ENCODE measurements around the gene TREM1. TPM values are rescaled to one million over a fixed set of nuclear protein-coding genes. Genes with fewer than 3 reads are reported as not detected.
"Not testable (repeated sequence)": the region's sequence is repeated elsewhere in the genome, so short reads cannot be mapped to it uniquely, and the experiment has no call there.

The TREM1 gene
- polyA plus RNA-seq, 1 donor: 0.14 TPM

DNA sequence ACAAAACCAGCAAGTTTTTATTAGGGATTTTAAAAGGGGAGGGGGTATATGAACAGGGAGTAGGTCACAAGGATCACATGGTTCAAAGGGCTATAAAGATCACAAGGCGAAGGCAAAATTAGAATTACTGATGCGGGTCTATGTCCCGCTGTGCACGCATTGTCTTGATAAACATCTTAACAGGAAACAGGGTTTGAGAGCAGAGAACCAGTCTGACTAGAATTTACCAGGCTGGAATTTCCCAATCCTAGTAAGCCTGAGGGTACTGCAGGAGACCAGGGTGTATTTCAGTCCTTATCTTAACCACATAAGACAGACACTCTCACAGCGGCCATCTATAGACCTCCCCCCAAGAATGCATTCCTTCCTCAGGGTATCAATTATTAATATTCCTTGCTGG, 10.8 kb upstream of the TREM1 start:
- DNase-seq (ENCODE audit: low read depth): not testable (repeated sequence)

DNA sequence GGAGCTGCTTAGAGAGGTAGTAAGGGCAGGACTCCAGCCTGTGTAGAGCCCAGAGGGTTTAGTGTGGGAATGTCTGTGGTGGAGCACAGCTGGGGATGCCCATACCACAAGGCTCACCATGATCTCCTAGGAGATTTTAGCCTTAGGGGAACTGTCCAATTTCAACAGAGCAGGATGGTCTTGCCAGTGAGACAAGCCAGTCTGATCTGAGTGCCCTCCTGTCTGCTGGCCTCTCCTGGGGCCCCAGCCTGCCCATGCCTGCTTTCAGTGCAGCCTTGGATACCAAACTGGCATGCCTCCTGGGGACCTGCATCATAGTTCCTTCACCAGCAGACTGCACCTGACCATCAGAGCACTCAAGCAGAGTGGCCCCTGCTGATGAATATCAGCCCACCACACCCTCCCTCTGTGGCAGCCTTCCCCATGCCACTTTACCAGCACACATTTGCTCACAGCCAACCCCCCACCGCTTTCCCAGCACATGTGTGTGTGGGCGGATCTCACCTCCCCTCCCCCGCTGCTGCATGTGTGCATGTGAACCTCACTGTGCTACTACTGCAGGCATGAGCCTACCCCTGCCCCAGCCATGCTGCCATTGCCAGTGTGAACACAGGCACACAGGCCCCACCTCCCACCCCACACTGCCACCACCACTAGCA, 7.9 kb upstream of the TREM1 start:
- DNase-seq (ENCODE audit: low read depth): no peak

DNA sequence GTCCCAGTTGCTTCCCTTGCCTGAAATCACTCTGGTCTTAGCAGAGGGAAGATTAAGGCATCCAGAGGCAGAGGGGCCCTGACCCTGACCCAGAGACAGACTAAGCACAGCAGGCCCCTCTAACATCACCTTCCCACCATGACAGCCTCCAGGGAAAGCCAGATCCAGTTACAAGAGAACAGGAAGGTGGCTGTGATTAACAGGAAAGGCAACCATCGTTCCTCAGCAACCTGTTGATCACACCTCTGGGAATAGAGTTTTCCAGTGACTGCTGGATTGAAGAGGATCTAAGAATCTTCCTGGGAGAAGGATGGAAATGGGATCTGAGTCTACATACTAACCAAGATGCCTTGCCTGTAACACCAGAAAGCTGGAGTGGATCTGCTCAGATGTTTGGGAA, 5.2 kb upstream of the TREM1 start:
- DNase-seq (ENCODE audit: low read depth): no peak

DNA sequence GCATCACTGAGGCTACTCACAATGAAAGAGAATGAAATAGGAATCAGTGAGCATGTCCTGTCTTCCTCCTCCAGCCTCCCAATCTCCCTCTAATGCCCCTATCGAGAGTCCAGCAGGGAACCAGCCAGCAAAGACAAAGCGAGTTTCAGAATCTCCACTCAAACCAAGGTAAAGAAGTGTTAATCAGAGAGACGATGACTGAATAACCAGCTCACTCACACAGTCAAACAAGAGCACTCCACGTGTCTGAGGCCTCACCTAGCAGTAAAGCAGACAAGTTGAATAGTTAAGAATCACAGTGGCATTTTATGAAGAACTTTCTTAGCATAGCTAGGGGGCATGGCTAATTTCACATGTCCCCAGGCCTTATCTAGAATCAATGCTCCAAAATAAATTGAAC, 3.3 kb upstream of the TREM1 start:
- DNase-seq (ENCODE audit: low read depth): no peak

DNA sequence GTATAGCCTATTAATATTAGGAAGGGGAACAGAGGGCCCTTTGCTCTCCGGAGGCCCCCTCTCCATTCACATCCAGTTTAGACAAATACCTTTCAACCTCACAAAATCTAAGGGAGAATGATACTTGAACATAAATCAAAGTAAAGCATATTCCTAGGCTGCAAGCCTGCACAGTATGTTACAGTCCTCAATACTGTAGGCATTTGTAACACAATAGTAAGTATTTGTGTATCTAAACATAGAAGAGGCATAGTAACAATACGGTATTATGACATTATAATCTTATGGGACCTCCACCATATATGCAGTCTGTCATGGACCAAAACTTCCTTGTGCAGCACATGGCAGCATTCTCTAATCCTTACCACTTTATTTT, 2.3 kb upstream of the TREM1 start:
- DNase-seq (ENCODE audit: low read depth): no peak

DNA sequence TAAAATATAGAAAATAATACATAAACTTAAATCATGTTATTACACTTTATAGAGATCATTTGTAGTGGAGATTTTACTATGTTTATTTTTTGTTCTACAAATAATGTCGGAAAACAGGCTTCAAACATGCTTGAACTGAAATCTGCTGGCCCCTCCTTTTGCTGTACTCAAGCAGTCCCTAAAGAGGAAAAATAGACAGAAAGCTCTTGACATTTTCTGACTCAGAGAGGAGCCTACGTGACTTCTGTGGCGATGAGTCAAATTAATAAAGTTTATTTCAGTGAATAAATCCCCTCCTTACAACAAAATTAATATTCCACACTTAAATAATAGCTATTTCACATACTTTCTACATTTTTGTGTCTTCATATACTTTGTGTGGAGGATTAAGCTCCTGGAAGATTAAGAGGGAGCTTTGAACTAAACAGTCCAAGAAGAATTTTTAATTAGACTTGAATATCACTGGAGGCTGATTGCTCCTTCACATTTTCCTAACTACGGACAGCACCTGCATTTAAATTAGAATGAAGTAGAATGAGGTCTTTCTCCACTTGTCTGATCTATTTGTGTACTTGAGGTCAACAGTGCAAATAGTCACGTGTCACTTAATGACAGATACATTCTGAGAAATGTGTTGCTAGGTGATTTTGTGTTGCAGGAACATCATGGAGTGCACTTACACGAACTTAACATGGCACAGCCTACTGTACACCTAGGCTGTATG, 1.7 kb upstream of the TREM1 start:
- no peak for DNase-seq (ENCODE audit: low read depth)

DNA sequence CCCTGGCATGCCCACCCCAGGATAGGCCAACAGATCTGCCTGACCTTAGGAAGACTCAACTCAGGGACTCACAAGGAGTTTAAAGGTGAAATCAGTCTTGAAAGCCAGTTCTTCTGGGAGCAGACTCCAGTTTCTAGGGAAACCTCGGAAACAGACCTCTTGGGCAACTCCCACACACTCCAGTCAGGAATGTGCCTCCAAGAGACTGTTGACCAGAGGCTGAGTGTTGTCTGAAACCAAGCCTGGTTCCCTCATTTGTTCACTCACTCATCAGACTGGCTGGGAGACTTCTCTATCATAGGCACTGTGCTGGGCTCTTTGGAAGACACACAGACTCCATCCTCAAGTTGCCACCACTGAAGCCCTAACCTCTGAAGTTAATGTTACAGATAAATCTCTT, 1.8 kb downstream of the TREM1 start:
- DNase-seq (ENCODE audit: low read depth): no peak

DNA sequence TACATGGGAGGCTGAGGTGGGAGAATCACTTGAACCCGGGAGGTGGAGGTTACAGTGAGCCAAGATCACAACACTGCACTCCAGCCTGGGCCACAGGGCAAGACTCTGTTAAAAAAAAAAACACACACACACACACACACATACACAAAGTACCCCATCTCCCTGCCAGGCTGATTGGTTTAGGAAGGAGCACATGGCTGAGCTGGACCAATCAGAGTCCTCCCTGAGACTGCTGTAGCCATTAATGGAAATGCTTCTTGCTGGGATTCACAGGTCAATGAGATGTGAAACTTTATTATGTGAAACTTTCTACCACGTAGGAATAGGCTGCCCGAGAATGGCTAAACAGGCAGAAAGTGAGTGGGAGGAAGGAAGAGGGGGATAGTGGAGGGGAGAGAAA, 2.9 kb downstream of the TREM1 start:
- DNase-seq (ENCODE audit: low read depth): no peak

DNA sequence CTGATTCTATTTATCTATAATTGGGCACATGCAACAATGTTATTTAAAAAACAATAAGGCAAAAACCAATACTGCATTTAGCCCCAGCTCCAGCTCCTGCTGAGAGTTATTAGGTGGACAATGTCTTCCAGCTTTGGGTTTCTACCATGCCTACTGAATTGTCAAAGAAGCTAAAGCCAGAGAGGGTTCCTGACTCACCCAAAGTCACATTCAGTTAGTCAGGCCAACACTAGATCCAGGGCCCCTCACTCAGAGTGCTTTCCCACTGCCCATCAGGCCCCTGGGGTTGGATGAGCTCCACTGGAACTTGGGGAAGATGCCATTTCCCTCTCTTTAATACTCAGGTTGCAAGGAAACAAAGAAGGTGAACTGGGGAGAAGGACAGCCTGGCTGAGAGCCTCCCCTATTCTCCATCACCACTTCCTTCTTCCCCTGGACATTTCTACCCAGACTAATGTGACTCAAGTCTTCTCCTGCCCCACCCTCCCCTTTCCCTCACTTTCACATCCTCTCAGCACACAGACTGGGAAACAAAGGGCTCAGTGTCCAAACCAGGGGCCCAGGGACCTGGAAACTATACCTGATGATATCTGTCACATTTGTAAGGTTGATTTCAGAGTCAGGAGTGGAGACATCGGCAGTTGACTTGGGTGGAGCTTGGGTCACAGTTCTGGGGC, 6.0 kb downstream of the TREM1 start:
- DNase-seq (ENCODE audit: low read depth): no peak

DNA sequence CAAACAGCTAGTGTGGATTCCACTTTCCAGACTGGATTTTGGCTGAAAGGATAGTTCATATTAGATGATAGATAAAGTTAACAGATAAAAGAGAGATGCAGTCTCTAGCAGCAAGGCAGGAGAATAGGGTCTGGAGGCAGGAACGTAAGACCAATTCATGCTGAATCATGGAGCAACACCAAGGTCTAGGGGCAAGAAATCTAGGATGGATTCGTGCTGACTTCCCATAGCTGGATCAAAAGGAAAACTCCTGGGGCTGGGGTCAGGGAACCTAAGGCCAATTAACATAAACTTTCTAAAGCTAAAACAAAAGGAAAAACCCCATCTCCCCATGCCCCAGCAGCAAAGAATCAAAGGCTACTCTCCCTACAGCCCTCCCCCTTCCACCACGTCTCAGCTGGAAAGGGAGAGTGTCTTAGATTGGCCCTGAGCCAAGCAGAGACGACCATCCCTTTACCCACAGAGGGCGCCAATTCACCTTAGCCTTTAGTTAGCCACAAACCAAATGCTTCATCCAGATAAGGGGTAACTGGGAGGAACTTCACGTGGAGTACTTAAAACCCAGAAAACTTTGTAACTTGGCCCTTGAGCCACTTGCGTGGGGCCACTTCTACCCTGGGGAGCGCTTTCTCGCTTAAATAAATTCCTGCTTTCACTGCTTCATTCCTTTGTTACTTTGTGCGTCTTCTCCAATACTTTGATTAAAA, 7.6 kb downstream of the TREM1 start:
- DNase-seq (ENCODE audit: low read depth): peak; percentile 24

DNA sequence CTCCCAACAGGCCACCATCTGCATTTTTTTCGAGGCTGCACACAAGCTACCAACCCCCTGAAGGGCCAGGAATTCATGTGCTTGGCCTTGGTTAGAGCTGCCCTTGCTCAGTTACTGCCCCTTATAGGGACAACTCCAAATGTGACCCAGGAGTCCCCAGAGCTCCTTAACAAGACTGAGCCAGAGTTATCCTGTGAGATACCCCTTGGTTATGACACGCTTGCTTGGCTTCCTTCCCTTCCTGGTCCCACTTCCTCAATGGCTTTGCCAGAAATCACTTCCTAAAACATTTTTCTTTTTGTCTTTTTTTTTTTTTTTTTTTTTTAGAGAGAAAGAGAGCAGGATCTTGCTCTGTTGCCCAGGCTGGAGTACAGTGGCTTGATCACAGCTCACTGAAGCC, 8.9 kb downstream of the TREM1 start:
- no peak for DNase-seq (ENCODE audit: low read depth)

DNA sequence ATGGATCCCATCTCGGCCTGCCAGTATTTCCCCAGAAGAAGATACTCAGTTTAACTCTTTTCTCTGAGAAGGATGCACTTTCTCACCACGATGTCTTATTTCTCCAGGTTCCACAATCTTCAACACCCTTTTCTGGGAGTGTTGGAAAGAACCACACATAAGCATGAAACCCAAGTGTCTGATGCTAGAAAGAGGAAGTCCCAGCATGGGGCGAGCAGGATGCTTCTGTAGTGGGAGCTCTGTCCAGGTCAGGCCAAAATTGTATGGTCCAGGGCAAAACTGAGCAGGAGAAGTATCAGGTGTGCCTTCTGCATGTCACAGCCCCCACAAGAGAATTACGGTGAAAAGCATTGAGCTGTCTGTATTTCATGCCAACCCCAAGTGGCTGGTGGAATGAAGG, 11.0 kb downstream of the TREM1 start:
- DNase-seq (ENCODE audit: low read depth): no peak

DNA sequence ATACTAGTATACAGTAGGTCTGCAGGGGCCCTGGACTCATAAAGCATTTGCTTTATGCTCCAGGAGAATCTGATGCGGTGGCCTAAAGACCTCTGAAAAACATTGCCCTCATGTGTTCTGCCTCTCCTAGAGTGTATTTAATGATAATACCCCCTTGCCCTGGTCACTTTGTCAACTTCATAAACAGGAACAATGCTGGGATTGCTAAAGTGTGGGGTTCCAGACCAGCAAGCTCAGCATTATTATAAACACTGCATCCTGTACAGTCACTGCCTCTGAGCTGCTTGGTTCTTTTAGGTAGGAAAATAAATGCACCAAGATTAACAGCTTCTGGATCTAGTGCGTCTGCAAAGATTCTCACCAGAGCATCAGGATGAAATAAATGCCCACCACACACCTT, 12.2 kb downstream of the TREM1 start:
- no peak for DNase-seq (ENCODE audit: low read depth)

DNA sequence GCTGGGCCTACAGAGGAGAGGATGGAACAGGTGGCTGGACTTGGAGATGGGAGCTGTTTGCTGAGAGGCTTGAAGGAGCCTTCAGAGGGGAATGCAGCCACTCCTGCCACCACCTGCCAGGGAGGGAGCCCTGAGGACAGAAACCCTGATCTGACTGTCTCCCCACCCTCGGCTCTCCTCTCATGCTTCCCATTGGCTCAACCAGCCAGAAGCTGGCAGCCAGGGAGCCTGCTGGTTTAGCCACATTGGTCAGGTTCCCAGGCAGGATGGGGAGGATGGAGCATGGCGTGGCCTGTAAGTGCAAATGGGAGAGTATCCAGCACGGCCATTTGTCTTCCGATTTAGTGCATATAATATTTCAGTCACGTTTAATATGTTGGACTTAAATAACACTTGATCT, 12.8 kb downstream of the TREM1 start:
- DNase-seq (ENCODE audit: low read depth): no peak

DNA sequence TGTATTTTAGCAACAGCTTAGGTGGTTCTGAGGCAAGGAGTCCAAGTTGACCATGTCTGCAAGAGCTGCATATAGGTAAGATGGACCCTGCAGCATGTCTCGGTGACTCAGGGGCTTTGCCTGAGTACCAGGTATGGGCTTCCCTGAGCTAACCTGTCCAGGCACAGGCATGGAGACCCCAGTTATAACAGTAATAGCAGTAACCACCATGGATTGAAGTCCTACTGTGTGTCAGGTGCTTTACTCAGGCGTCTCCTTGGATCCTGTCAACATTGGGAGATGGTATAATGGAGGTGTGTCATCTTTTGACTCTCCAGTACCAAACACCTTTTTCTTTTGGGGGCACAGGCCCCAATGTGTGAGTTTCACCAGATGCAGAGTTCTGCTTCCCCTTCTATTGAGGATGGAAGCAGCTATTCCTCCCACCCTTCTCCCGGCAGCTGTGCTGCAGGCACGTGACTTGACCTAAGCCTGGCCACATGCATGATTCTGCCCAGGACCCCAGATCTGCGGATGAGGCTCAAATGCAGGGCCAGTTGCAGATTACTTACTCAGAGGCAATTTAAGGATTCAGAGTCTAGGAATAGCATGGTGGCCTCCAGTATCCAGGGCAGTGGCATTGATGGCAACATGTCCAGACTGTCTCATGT, 13.8 kb downstream of the TREM1 start:
- DNase-seq (ENCODE audit: low read depth): no peak

DNA sequence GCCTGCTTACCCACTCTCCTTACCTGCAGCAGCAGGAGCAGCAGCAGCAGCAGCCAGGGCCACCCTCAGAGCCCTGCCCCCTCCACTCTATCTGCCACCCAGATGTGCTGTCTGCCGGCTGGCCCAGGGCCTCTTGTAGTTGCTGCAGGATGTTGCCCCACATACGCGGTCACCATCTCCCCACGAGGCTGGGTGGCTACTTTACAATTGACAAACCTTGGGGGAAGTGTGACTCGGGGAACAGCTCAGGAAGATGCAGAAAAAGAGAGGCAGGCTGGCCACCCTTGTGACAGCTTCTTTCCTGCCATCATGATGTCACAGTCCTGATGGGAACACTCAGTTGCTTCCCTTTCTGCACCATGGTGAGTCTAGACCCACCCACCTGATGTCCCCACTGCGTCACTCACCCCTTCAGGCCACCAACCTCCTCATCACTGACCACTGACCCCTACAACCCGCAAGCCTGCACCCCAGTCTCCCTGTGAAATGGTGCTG, 14.5 kb downstream of the TREM1 start:
- DNase-seq (ENCODE audit: low read depth): no peak

DNA sequence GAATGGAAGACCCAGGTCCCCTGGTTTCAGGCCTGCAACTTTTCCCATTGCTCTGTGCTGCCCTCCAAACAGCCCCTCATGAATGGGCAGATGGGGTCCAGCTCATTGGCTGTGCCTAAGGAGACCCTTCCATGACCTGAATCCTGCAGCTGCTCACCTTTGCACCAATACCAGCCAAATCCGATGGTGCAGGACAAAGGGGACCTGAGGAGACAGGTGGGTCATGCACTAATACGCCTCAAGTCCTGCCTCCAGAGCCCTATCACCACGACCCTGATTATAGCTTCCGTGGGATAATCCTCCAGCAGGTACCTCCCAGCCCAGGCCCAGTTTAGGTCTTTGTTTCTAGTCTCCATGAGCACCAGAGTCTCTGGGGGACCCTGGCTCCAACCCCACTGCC, 16.8 kb downstream of the TREM1 start:
- no peak for DNase-seq (ENCODE audit: low read depth)

DNA sequence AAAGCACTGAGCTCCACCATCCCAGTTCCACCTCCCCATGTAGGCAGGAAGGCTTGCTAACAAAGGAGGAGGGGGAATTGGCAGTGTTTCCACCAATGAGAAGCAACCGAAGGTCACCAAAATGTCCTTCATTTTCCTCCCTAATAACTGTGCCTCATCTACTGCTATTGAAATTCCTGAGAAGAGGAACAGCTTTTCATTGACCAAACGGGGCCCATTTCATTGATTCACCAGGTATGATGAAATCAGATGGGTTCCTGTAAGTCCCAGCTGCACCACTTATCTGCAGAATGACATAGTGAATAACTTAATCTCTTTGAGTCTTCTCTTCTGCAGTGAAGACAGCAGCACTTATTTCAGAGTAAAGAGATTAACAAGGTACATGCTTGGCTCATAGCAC, 17.3 kb downstream of the TREM1 start:
- DNase-seq (ENCODE audit: low read depth): no peak

DNA sequence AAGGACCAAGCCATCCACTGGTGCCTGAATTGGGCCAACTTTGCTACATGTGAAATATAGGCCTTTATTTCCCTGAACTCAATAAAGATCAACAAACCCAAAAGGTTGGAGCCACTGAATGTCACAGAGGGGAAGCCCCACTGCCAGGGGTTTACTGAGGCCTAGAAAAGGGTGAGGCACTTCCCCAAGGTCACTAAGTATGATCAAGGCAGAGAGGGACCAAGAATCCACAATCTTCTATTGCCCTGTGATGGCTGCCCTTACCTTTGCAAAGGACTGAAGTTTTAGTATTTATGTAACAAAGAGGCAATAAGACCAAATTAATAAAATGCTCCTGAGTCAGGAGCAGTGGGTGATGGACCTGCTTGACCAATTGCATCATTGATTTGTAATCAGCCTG, 18.0 kb downstream of the TREM1 start:
- no peak for DNase-seq (ENCODE audit: low read depth)

DNA sequence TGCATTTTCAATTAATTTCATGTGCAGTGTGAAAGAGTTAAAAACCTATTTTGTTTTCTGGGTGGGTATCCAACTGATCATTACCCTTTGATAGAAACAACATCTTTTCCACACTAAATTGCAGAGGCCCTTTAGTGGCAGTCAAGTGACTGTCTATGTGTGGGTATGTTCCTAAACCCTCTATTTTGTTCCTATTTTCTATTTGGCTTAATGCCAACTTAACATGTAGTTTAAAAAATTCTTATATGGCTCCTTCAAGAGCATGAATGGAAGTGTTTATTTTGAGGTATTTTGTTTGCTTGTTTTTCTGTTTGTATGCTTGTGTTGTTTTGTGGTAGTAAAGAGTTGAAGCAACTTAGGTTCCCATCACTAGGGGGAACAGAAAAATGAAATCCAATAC, 19.9 kb downstream of the TREM1 start:
- no peak for DNase-seq (ENCODE audit: low read depth)

DNA sequence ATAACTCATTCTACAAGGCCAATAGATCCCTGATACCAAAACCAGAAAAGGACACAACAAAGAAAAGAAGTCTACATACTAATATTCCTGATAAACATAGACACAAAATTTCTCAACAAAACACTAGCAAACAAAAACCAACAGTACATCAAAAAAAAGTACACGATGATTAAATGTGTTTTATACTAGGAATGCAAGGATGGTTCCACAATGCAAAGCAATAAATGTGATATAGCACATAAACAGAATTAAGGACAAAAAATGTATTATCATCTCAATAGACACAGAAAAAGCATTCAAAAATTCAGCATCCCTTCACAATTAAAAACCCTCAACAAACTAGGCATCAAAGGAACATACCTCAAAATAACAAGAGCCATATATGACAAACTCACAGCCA, 23.2 kb downstream of the TREM1 start:
- no peak for DNase-seq (ENCODE audit: low read depth)

DNA sequence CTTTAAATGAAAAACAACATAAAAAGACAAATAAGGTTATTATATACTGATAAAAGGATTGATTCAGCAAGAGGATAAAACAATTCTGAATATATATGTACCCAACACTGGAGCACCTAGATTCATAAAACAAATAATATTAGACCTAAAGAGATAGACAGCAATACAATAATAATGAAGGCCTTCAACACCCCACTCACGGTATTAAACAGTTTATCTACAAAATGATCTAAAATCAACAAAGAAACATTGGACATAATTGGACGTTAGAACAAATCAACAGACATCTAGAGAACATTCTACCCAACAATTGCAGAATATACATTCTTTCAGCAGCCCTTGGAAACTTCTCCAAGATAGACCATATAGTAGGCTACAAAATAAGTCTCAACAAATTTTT, 24.1 kb downstream of the TREM1 start:
- no peak for DNase-seq (ENCODE audit: low read depth)
